Skin epidermis (tissue), 12 donors: ENCODE results near the gene OCEL1.
A peak's percentile ranks its signal among the peaks of the same experiment; 100 is the strongest.
"Not testable (repeated sequence)": the region's sequence is repeated elsewhere in the genome, so short reads cannot be mapped to it uniquely, and the experiment has no call there.

Experiments used
- H3K27ac ChIP-seq, 21 experiments: fragments of 200-600 bp; sonication (generic) in 11 of 21; one replicate each; pipeline ENCODE4 v1.5.0; 2020; ENCODE audit warnings: mild to moderate bottlenecking in 3 of 21, inconsistent platforms in 2 of 21, moderate library complexity in 2 of 21
- H3K4me3 ChIP-seq, 7 experiments: fragments of 200-600 bp; sonication (generic) in 2 of 7; one replicate each; pipeline ENCODE4 v1.5.0; 2020; ENCODE audit warnings: inconsistent platforms in 2 of 7, mild to moderate bottlenecking in 2 of 7, moderate library complexity in 1 of 7

OCEL1 gene

GRCh38 chr19:17226002-17226933, at the start of gene OCEL1:
Gene OCEL1 (plus strand): TSS chr19:17226226. CDS start chr19:17226248, 22 bp downstream.
- peak within 1 kb of the TSS; percentile 47 to 69 (median 62) for H3K4me3 ChIP-seq
- H3K27ac ChIP-seq, result peak within 1 kb of the TSS in 20 of 21 experiments; percentile 58 to 89 (median 83)

- no peak overlapping the region for H3K4me3 ChIP-seq
Observed at GRCh38 chr19:17178291-17178690, 47.7 kb upstream of the OCEL1 start.

GRCh38 chr19:17180997-17181702, 44.9 kb upstream of the OCEL1 start:
- Histone ChIP-seq H3K27ac (no peak overlapping the region), H3K4me3 (no peak overlapping the region)

More at GRCh38 chr19:17178291-17178690, 47.7 kb upstream of the OCEL1 start:
- no peak overlapping the region for H3K27ac ChIP-seq

- Histone ChIP-seq H3K4me3 (peak overlapping the region in 1 of 7 experiments; percentile 10), H3K27ac (peak overlapping the region in 15 of 21 experiments; percentile 1 to 91 (median 56))
Observed at GRCh38 chr19:17183271-17183761, 42.7 kb upstream of the OCEL1 start.

- H3K4me3 ChIP-seq, result peak overlapping the region in 2 of 7 experiments; percentile 7 to 10
- H3K27ac ChIP-seq, result peak overlapping the region in 13 of 21 experiments; percentile 1 to 91 (median 58)
Observed at GRCh38 chr19:17183858-17184321, 42.1 kb upstream of the OCEL1 start.

- H3K27ac ChIP-seq, result peak overlapping the region in 11 of 21 experiments; percentile 37 to 91 (median 59)
- H3K4me3 ChIP-seq, result peak overlapping the region in 1 of 7 experiments; percentile 7
Observed at GRCh38 chr19:17184371-17184841, 41.6 kb upstream of the OCEL1 start.

- Histone ChIP-seq H3K27ac (no peak overlapping the region), H3K4me3 (no peak overlapping the region)
Observed at GRCh38 chr19:17185590-17185989, 40.4 kb upstream of the OCEL1 start.

- not testable (repeated sequence) for H3K27ac ChIP-seq, H3K4me3 ChIP-seq
Observed at GRCh38 chr19:17191736-17192135, 34.3 kb upstream of the OCEL1 start.

GRCh38 chr19:17192751-17193150, 33.3 kb upstream of the OCEL1 start:
- Histone ChIP-seq H3K27ac (no peak overlapping the region), H3K4me3 (no peak overlapping the region)

- H3K4me3 ChIP-seq, result no peak overlapping the region
- no peak overlapping the region for H3K27ac ChIP-seq
Observed at GRCh38 chr19:17194608-17195007, 31.4 kb upstream of the OCEL1 start.

- no peak overlapping the region for H3K4me3 ChIP-seq
- no peak overlapping the region for H3K27ac ChIP-seq
Observed at GRCh38 chr19:17195106-17195505, 30.9 kb upstream of the OCEL1 start.

GRCh38 chr19:17196610-17197009, 29.4 kb upstream of the OCEL1 start:
- H3K27ac ChIP-seq, result no peak overlapping the region
- H3K4me3 ChIP-seq, result no peak overlapping the region

- Histone ChIP-seq H3K27ac (no peak overlapping the region), H3K4me3 (no peak overlapping the region)
Observed at GRCh38 chr19:17197666-17198065, 28.4 kb upstream of the OCEL1 start.

GRCh38 chr19:17200408-17201079, 25.5 kb upstream of the OCEL1 start:
- Histone ChIP-seq H3K27ac (no peak overlapping the region), H3K4me3 (no peak overlapping the region)

- Histone ChIP-seq H3K27ac (no peak overlapping the region), H3K4me3 (no peak overlapping the region)
Observed at GRCh38 chr19:17202249-17202648, 23.8 kb upstream of the OCEL1 start.

GRCh38 chr19:17202713-17203112, 23.3 kb upstream of the OCEL1 start:
- no peak overlapping the region for H3K4me3 ChIP-seq
- H3K27ac ChIP-seq, result no peak overlapping the region

GRCh38 chr19:17205237-17206140, 20.5 kb upstream of the OCEL1 start:
- Histone ChIP-seq H3K27ac (no peak overlapping the region), H3K4me3 (no peak overlapping the region)

- H3K27ac ChIP-seq, result no peak overlapping the region
- H3K4me3 ChIP-seq, result no peak overlapping the region
Observed at GRCh38 chr19:17206736-17207581, 19.1 kb upstream of the OCEL1 start.
